ENCODE results near the gene SNTG2. TPM values are rescaled to one million over a fixed set of nuclear protein-coding genes. Genes with fewer than 3 reads are reported as not detected.

SNTG2 gene
- total RNA-seq, 1 donor from 2014 or later = 1.9 TPM

DNA sequence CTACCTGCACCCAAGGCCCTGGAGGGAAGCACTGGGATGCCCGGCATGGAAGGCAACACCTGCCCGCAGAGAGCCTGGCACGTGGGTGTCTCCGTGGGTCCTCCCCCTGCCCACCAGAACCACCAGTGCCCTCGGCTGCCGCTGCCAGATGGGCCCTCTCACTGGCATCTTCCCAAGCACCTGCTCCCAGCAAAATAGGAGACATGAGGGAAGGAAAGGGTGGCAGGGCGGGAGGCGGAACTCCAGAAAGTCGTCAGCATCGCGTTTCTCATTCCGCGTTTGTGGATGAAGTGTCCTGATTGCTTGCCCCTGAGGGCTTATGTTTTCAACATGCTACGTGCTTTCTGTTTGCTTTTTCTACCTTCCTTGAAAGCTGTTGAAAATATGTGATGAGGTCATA is 8.8 kb upstream of the SNTG2 start:
- H3K27ac ChIP-seq (ENCODE audit: low read depth, low read length) = no peak overlapping the region
- Mint-ChIP-seq H3K4me3 (ENCODE audit: unreplicated experiment) (no peak overlapping the region), H3K4me1 (ENCODE audit: low read depth, unreplicated experiment) (peaks cover 26% of the 10 kb centered on the region), H3K9me3 (ENCODE audit: unreplicated experiment) (peaks cover 4% of the 10 kb centered on the region), H3K27ac (ENCODE audit: unreplicated experiment) (no peak overlapping the region), H3K36me3 (ENCODE audit: low read depth, unreplicated experiment) (no peaks in the 10 kb centered on the region), H3K27me3 (ENCODE audit: low read depth, unreplicated experiment) (peaks cover 5% of the 10 kb centered on the region)
- no peak for DNase-seq (ENCODE audit: low read depth)
- H3K27me3 ChIP-seq (ENCODE audit: insufficient read depth, low read length) = no peaks in the 10 kb centered on the region
- no peak overlapping the region for H3K4me3 ChIP-seq (ENCODE audit: insufficient read depth, low read depth, low read length)
- no peaks in the 10 kb centered on the region for H3K36me3 ChIP-seq (ENCODE audit: insufficient read depth, low read length)
- TF ChIP-seq EZH2 (IDR thresholded peaks at IDR 0.05; ENCODE audit: insufficient read depth, low read length) = no peak
- TF ChIP-seq, protein P1, sequence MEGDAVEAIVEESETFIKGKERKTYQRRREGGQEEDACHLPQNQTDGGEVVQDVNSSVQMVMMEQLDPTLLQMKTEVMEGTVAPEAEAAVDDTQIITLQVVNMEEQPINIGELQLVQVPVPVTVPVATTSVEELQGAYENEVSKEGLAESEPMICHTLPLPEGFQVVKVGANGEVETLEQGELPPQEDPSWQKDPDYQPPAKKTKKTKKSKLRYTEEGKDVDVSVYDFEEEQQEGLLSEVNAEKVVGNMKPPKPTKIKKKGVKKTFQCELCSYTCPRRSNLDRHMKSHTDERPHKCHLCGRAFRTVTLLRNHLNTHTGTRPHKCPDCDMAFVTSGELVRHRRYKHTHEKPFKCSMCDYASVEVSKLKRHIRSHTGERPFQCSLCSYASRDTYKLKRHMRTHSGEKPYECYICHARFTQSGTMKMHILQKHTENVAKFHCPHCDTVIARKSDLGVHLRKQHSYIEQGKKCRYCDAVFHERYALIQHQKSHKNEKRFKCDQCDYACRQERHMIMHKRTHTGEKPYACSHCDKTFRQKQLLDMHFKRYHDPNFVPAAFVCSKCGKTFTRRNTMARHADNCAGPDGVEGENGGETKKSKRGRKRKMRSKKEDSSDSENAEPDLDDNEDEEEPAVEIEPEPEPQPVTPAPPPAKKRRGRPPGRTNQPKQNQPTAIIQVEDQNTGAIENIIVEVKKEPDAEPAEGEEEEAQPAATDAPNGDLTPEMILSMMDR (IDR thresholded peaks at IDR 0.05; ENCODE audit: insufficient read depth, low read depth, low read length) = no peak
- peaks cover 3% of the 10 kb centered on the region for H3K9me3 ChIP-seq (ENCODE audit: insufficient read depth, low read depth, low read length)
- peaks cover 3% of the 10 kb centered on the region for H3K4me1 ChIP-seq (ENCODE audit: insufficient read depth, low read length)
- no peak for FAIRE-seq
- H4K20me1 ChIP-seq (ENCODE audit: insufficient read depth, low read length) = no peaks in the 10 kb centered on the region
- no peak overlapping the region for H2AFZ ChIP-seq (ENCODE audit: low read depth, low read length)
- H3K9ac ChIP-seq (ENCODE audit: low read length) = no peak overlapping the region
- H3K4me2 ChIP-seq (ENCODE audit: low read length) = no peak overlapping the region
- no peaks in the 10 kb centered on the region for H3K79me2 ChIP-seq (ENCODE audit: insufficient read depth, low read length)

DNA sequence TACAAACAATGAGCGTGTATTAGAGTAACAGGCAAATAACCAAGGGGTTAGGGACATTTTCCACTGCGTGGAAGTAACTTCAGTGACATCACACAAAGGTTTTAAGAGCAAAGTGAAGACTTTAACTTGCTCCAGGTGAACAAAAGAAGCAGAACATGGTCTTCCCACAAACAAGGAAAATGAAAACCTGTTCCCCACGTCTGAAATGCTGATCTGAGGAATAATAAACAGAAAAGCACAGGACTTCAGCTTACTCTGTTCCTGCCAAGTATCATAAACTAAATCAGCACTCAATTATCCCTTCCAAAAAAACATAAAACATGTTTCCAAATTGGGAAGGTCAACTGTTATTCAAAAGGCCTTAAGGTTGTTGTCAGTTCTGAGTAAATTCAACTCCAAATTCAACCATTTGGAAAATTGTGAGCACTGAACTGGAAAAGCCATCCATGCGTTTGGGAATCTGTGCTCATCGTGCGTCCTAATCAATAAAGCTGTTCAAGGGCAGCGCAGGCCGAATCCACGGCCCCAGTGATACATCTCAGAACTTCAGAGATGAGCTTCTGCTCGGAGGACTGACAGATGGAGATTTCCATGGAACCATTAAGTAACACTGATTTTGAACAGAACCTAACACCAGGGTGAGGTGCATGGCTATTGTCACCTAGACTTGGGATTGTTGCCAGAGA is 7.7 kb upstream of the SNTG2 start:
- TF ChIP-seq, protein P1 (IDR thresholded peaks at IDR 0.05; ENCODE audit: insufficient read depth, low read depth, low read length) = no peak
- TF ChIP-seq EZH2 (IDR thresholded peaks at IDR 0.05; ENCODE audit: insufficient read depth, low read length) = no peak
- Histone ChIP-seq H3K9me3 (ENCODE audit: insufficient read depth, low read depth, low read length) (no peaks in the 10 kb centered on the region), H3K4me1 (ENCODE audit: insufficient read depth, low read length) (peaks cover 2% of the 10 kb centered on the region), H3K4me3 (ENCODE audit: insufficient read depth, low read depth, low read length) (no peak overlapping the region), H3K4me2 (ENCODE audit: low read length) (no peak overlapping the region), H3K36me3 (ENCODE audit: insufficient read depth, low read length) (no peaks in the 10 kb centered on the region), H2AFZ (ENCODE audit: low read depth, low read length) (no peak overlapping the region), H3K27me3 (ENCODE audit: insufficient read depth, low read length) (no peaks in the 10 kb centered on the region), H3K9ac (ENCODE audit: low read length) (no peak overlapping the region), H3K27ac (ENCODE audit: low read depth, low read length) (no peak overlapping the region), H4K20me1 (ENCODE audit: insufficient read depth, low read length) (no peaks in the 10 kb centered on the region), H3K79me2 (ENCODE audit: insufficient read depth, low read length) (no peaks in the 10 kb centered on the region)
- no peak for FAIRE-seq
- no peak overlapping the region for H3K4me3 Mint-ChIP-seq (ENCODE audit: unreplicated experiment)
- H3K4me1 Mint-ChIP-seq (ENCODE audit: low read depth, unreplicated experiment) = peaks cover 26% of the 10 kb centered on the region
- H3K27me3 Mint-ChIP-seq (ENCODE audit: low read depth, unreplicated experiment) = peaks cover 11% of the 10 kb centered on the region
- H3K36me3 Mint-ChIP-seq (ENCODE audit: low read depth, unreplicated experiment) = no peaks in the 10 kb centered on the region
- H3K27ac Mint-ChIP-seq (ENCODE audit: unreplicated experiment) = no peak overlapping the region
- DNase-seq (ENCODE audit: low read depth) = no peak
- H3K9me3 Mint-ChIP-seq (ENCODE audit: unreplicated experiment) = peaks cover 4% of the 10 kb centered on the region

DNA sequence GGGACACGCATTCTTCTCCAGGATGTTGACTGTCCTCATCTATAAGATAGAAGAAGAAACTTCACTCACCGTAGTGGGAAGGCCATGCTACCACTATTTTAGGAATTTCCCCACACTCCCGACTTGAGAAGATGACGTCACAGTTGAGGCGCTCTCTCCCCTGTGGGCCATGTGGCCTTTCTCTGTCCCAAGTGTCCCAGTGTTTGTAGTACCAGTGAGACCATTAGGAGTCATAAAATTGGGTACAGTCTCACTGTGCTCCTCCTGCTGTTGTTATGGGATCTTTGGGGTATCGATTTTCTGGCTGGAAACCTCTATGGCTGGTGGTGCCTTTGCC is 7.2 kb upstream of the SNTG2 start:
- H3K4me2 ChIP-seq (ENCODE audit: low read length) = no peak overlapping the region
- TF ChIP-seq, protein P1 (IDR thresholded peaks at IDR 0.05; ENCODE audit: insufficient read depth, low read depth, low read length) = no peak
- no peak for TF ChIP-seq EZH2 (IDR thresholded peaks at IDR 0.05; ENCODE audit: insufficient read depth, low read length)
- H3K4me1 ChIP-seq (ENCODE audit: insufficient read depth, low read length) = no peaks in the 10 kb centered on the region
- DNase-seq (ENCODE audit: low read depth) = no peak
- H3K4me3 Mint-ChIP-seq (ENCODE audit: unreplicated experiment) = no peak overlapping the region
- no peaks in the 10 kb centered on the region for H3K27me3 ChIP-seq (ENCODE audit: insufficient read depth, low read length)
- H3K27ac ChIP-seq (ENCODE audit: low read depth, low read length) = no peak overlapping the region
- peaks cover 20% of the 10 kb centered on the region for H3K4me1 Mint-ChIP-seq (ENCODE audit: low read depth, unreplicated experiment)
- H3K27me3 Mint-ChIP-seq (ENCODE audit: low read depth, unreplicated experiment) = peaks cover 11% of the 10 kb centered on the region
- H3K36me3 ChIP-seq (ENCODE audit: insufficient read depth, low read length) = no peaks in the 10 kb centered on the region
- H3K4me3 ChIP-seq (ENCODE audit: insufficient read depth, low read depth, low read length) = no peak overlapping the region
- H4K20me1 ChIP-seq (ENCODE audit: insufficient read depth, low read length) = no peaks in the 10 kb centered on the region
- no peak overlapping the region for H3K9ac ChIP-seq (ENCODE audit: low read length)
- H3K27ac Mint-ChIP-seq (ENCODE audit: unreplicated experiment) = no peak overlapping the region
- H3K9me3 Mint-ChIP-seq (ENCODE audit: unreplicated experiment) = peaks cover 4% of the 10 kb centered on the region
- FAIRE-seq = no peak
- no peaks in the 10 kb centered on the region for H3K36me3 Mint-ChIP-seq (ENCODE audit: low read depth, unreplicated experiment)
- no peaks in the 10 kb centered on the region for H3K9me3 ChIP-seq (ENCODE audit: insufficient read depth, low read depth, low read length)
- no peaks in the 10 kb centered on the region for H3K79me2 ChIP-seq (ENCODE audit: insufficient read depth, low read length)
- H2AFZ ChIP-seq (ENCODE audit: low read depth, low read length) = no peak overlapping the region
